Inferior parietal cortex (tissue), 1 donor: ENCODE measurements around the gene APOH.

Source experiments
- DNase-seq: peaks from one replicate; pipeline ENCODE4 v3.0.0-alpha.2; 2016; ENCODE audit errors: extremely low spot score

APOH gene

GRCh38 chr17:66235377-66235994 lies 6.3 kb upstream of the APOH start:
- no peak for DNase-seq

GRCh38 chr17:66234611-66235010 lies 5.4 kb upstream of the APOH start:
- no peak for DNase-seq

GRCh38 chr17:66233023-66233753 lies 4.0 kb upstream of the APOH start:
- no peak for DNase-seq

- no peak for DNase-seq
Measured at GRCh38 chr17:66230922-66231591, 1.8 kb upstream of the APOH start.

GRCh38 chr17:66229783-66230538 lies 746 bp upstream of the APOH start:
- no peak for DNase-seq

- no peak for DNase-seq
Measured at GRCh38 chr17:66227212-66228045, 1.8 kb downstream of the APOH start.

GRCh38 chr17:66222798-66223350 lies 6.3 kb downstream of the APOH start:
- DNase-seq, result no peak

GRCh38 chr17:66221755-66222530 lies 7.3 kb downstream of the APOH start:
- no peak for DNase-seq

- no peak for DNase-seq
Measured at GRCh38 chr17:66221343-66221742, 7.9 kb downstream of the APOH start.

GRCh38 chr17:66220079-66220835 lies 9.0 kb downstream of the APOH start:
- no peak for DNase-seq

GRCh38 chr17:66215529-66215911 lies 13.7 kb downstream of the APOH start:
- DNase-seq, result no peak

- no peak for DNase-seq
Measured at GRCh38 chr17:66214884-66215528, 14.2 kb downstream of the APOH start.

GRCh38 chr17:66211047-66211810 lies 18.0 kb downstream of the APOH start:
- no peak for DNase-seq

GRCh38 chr17:66210208-66210574 lies 19.0 kb downstream of the APOH start:
- DNase-seq, result no peak

GRCh38 chr17:66207936-66208335 lies 21.3 kb downstream of the APOH start:
- DNase-seq, result no peak

GRCh38 chr17:66203274-66204015 lies 25.8 kb downstream of the APOH start:
- DNase-seq, result no peak

- DNase-seq, result peak; percentile 53
Measured at GRCh38 chr17:66200685-66201092, 28.5 kb downstream of the APOH start.

- no peak for DNase-seq
Measured at GRCh38 chr17:66198242-66198641, 31.0 kb downstream of the APOH start.
